Keratinocyte (primary cell): Measurements from ENCODE around the gene PABPN1L. TPM values are rescaled to one million over a fixed set of nuclear protein-coding genes. Genes with fewer than 3 reads are reported as not detected.

Experiments
- DNase-seq: peaks from one replicate; pipeline ENCODE4 v3.0.0-alpha.2; 2011; ENCODE audit warnings: low read depth, missing footprints, low spot score
- FAIRE-seq: peaks from 2 replicates; lab custom pipeline; 2011; peaks lifted over from hg19 to GRCh38; lab: Jason Lieb, UNC
- H2AFZ ChIP-seq: 2 replicates; pipeline ENCODE4 v1.6.0; 2012; ENCODE audit warnings: low read length, control low read depth, inconsistent platforms; ENCODE audit not compliant: control insufficient read depth
- H3K27ac ChIP-seq: 2 replicates; pipeline ENCODE4 v1.5.1; 2011; ENCODE audit warnings: low read length; ENCODE audit not compliant: control insufficient read depth, insufficient read depth
- H3K27me3 ChIP-seq: 3 replicates; pipeline ENCODE4 v1.6.0; 2011; ENCODE audit warnings: low read length; ENCODE audit not compliant: control insufficient read depth, insufficient read depth; ENCODE audit errors: extremely low read depth
- H3K36me3 ChIP-seq, 2 experiments: 2 replicates in 1 of 2; 3 replicates in 1 of 2; pipeline ENCODE4 v1.5.1; 2011; ENCODE audit warnings: low read length in 2 of 2, mild to moderate bottlenecking in 1 of 2; ENCODE audit not compliant: control insufficient read depth in 2 of 2, insufficient read depth in 2 of 2; ENCODE audit errors: extremely low read depth in 1 of 2
- H3K4me1 ChIP-seq: 3 replicates; pipeline ENCODE4 v1.5.1; 2011; ENCODE audit warnings: low read length; ENCODE audit not compliant: control insufficient read depth, insufficient read depth; ENCODE audit errors: extremely low read depth
- H3K4me2 ChIP-seq: 3 replicates; pipeline ENCODE4 v1.6.0; 2011; ENCODE audit warnings: low read depth, low read length; ENCODE audit not compliant: control insufficient read depth, insufficient read depth; ENCODE audit errors: extremely low read depth
- H3K4me3 ChIP-seq, 3 experiments: fragments of 200-600 bp in 1 of 3; sonication (generic) in 1 of 3; 2 replicates in 2 of 3; 3 replicates in 1 of 3; pipeline ENCODE4 v1.5.1; 2011 to 2016; ENCODE audit warnings: low read length in 3 of 3, mild to moderate bottlenecking in 3 of 3, control low read depth in 2 of 3, inconsistent platforms in 1 of 3, low read depth in 1 of 3, mixed read lengths in 1 of 3, mixed run types in 1 of 3, moderate library complexity in 1 of 3; ENCODE audit not compliant: control insufficient read depth in 2 of 3, insufficient read depth in 2 of 3; ENCODE audit errors: extremely low read depth in 1 of 3
- H3K79me2 ChIP-seq: 2 replicates; pipeline ENCODE4 v1.6.0; 2012; ENCODE audit warnings: low read length; ENCODE audit not compliant: control insufficient read depth, insufficient read depth
- H3K9ac ChIP-seq: 3 replicates; pipeline ENCODE4 v1.6.0; 2011; ENCODE audit warnings: low read length; ENCODE audit not compliant: control insufficient read depth, insufficient read depth; ENCODE audit errors: extremely low read depth
- H3K9me1 ChIP-seq: 3 replicates; pipeline ENCODE4 v1.6.0; 2011; ENCODE audit warnings: low read length; ENCODE audit not compliant: control insufficient read depth, insufficient read depth; ENCODE audit errors: extremely low read depth
- H3K9me3 ChIP-seq: 2 replicates; pipeline ENCODE4 v1.5.1; 2012; ENCODE audit warnings: low read depth, low read length; ENCODE audit not compliant: control insufficient read depth
- H4K20me1 ChIP-seq: 3 replicates; pipeline ENCODE4 v1.6.0; 2011; ENCODE audit warnings: low read length; ENCODE audit not compliant: control insufficient read depth, insufficient read depth; ENCODE audit errors: extremely low read depth
- EZH2 ChIP-seq: IDR thresholded peaks from one replicate; pipeline ENCODE4 v1.6.1; 2012; ENCODE audit warnings: inconsistent platforms, mild to moderate bottlenecking, low read length, moderate library complexity
- dilution Hi-C: fragments of 300-500 bp; cut with MboI; formaldehyde crosslinking; loops from one replicate; pipeline ENCODE4 v1.7.0; 2020; ENCODE audit warnings: low sequenced_read_pairs; ENCODE audit not compliant: extremely low pct_ligation_motif_present
- polyA plus RNA-seq, 5 experiments: library from polyadenylated mRNA; depleted of rRNA in 3 of 5; stranded (reverse) in 3 of 5; stranded (forward) in 1 of 5; unstranded in 1 of 5; fragments of >200 nt; gene quantifications; 1 replicate in 1 of 5; 2 replicates in 3 of 5; 3 replicates in 1 of 5; pipeline versions ENCODE4 v1.2.1 to v1.2.3, GENCODE V29; 2011 to 2012; ENCODE audit warnings: missing spikeins in 2 of 5, low read depth in 1 of 5, low replicate concordance in 1 of 5
- TF ChIP-seq, protein P1 (sequence below), 3 experiments: IDR thresholded peaks in 1 of 3; conservative IDR thresholded peaks in 1 of 3; optimal IDR thresholded peaks in 1 of 3; 2 replicates in 2 of 3; 3 replicates in 1 of 3; pipeline versions ENCODE3 to v1.5.1; 2011; ENCODE audit warnings: low read length in 3 of 3, mild to moderate bottlenecking in 3 of 3, moderate library complexity in 2 of 3, control low read depth in 1 of 3, inconsistent platforms in 1 of 3; ENCODE audit not compliant: insufficient read depth in 2 of 3; ENCODE audit errors: extremely low read depth in 1 of 3

The PABPN1L gene
- polyA plus RNA-seq, 1 donor (not counting 4 experiments of a cell fraction or from before 2014, with no cell fraction given), result not detected

GRCh38 chr16:88841521-88842307 is 24.7 kb downstream of the PABPN1L start:
- H3K27me3 ChIP-seq, result no peaks in the 10 kb centered on the region
- no peak for DNase-seq
- no peak overlapping the region for H3K27ac ChIP-seq
- H3K36me3 ChIP-seq, result peaks cover 0 to 14% of the 10 kb centered on the region in 2 experiments
- no peaks in the 10 kb centered on the region for H3K4me1 ChIP-seq
- H3K4me2 ChIP-seq, result no peak overlapping the region
- no peak overlapping the region for H3K9ac ChIP-seq
- no peak overlapping the region for H3K4me3 ChIP-seq
- H4K20me1 ChIP-seq, result no peaks in the 10 kb centered on the region
- H3K79me2 ChIP-seq, result no peaks in the 10 kb centered on the region
- no peak for FAIRE-seq
- TF ChIP-seq EZH2, result no peak
- TF ChIP-seq, protein P1, sequence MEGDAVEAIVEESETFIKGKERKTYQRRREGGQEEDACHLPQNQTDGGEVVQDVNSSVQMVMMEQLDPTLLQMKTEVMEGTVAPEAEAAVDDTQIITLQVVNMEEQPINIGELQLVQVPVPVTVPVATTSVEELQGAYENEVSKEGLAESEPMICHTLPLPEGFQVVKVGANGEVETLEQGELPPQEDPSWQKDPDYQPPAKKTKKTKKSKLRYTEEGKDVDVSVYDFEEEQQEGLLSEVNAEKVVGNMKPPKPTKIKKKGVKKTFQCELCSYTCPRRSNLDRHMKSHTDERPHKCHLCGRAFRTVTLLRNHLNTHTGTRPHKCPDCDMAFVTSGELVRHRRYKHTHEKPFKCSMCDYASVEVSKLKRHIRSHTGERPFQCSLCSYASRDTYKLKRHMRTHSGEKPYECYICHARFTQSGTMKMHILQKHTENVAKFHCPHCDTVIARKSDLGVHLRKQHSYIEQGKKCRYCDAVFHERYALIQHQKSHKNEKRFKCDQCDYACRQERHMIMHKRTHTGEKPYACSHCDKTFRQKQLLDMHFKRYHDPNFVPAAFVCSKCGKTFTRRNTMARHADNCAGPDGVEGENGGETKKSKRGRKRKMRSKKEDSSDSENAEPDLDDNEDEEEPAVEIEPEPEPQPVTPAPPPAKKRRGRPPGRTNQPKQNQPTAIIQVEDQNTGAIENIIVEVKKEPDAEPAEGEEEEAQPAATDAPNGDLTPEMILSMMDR (optimal IDR thresholded peaks at IDR 0.05 in 1 of 3, IDR thresholded peaks at IDR 0.05 in 1 of 3, conservative IDR thresholded peaks at IDR 0.05 in 1 of 3; ENCODE audit: extremely low read depth in 1 of 3, insufficient read depth in 2 of 3, low read length in 3 of 3), result no peak
- H3K9me3 ChIP-seq, result no peaks in the 10 kb centered on the region
- H3K9me1 ChIP-seq, result no peaks in the 10 kb centered on the region
- dilution Hi-C loops, result no loop called here
- no peak overlapping the region for H2AFZ ChIP-seq

GRCh38 chr16:88840600-88841215 is 25.8 kb downstream of the PABPN1L start:
- no peaks in the 10 kb centered on the region for H3K9me1 ChIP-seq
- dilution Hi-C loops, result no loop called here
- H3K9me3 ChIP-seq, result no peaks in the 10 kb centered on the region
- H3K36me3 ChIP-seq, result peaks cover 0 to 13% of the 10 kb centered on the region in 2 experiments
- H3K27ac ChIP-seq, result no peak overlapping the region
- H3K4me2 ChIP-seq, result no peak overlapping the region
- no peak for FAIRE-seq
- H3K27me3 ChIP-seq, result no peaks in the 10 kb centered on the region
- no peak for DNase-seq
- no peaks in the 10 kb centered on the region for H4K20me1 ChIP-seq
- H3K9ac ChIP-seq, result no peak overlapping the region
- H3K79me2 ChIP-seq, result no peaks in the 10 kb centered on the region
- no peak overlapping the region for H3K4me3 ChIP-seq
- TF ChIP-seq EZH2, result no peak
- TF ChIP-seq, protein P1 (optimal IDR thresholded peaks at IDR 0.05 in 1 of 3, IDR thresholded peaks at IDR 0.05 in 1 of 3, conservative IDR thresholded peaks at IDR 0.05 in 1 of 3; ENCODE audit: extremely low read depth in 1 of 3, insufficient read depth in 2 of 3, low read length in 3 of 3), result no peak
- no peaks in the 10 kb centered on the region for H3K4me1 ChIP-seq
- H2AFZ ChIP-seq, result no peak overlapping the region
